SH-SY5Y (cell line): ENCODE data around the gene CCDC15.

ENCODE experiments used
- GATA2 ChIP-seq: IDR thresholded peaks from 2 replicates; pipeline ENCODE4 v1.6.1; 2011; ENCODE audit warnings: mild to moderate bottlenecking, low read depth, low read length
- GATA3 ChIP-seq: IDR thresholded peaks from 2 replicates; pipeline ENCODE4 v1.6.1; 2011; ENCODE audit warnings: low read depth, mild to moderate bottlenecking, low read length, moderate library complexity

DNA sequence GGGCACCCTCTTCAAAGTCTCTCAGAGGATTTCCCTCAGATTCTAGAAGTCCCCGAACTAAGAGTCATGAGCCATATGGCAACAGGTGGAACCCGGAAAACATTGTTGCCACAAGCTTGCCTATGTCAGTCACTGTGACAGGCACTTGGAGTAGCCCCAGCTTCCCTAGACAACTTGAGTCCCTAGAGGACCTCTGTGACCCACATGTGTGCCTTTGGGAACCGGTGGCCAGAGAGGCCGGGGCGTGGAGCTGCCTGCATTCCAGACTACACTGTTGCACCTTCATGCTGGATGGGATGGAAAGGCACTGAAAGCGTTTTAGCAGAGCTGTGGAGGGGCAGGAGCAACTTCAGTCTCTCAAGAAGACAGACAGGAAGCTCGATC lies 121.2 kb downstream of the CCDC15 start:
- TF ChIP-seq GATA3 (no peak), GATA2 (no peak)
